Ascending aorta (tissue), 2 donors: Measurements from ENCODE around the gene TIMM8A. TPM values are rescaled to one million over a fixed set of nuclear protein-coding genes. Genes with fewer than 3 reads are reported as not detected.

Experiments
- DNase-seq, 2 donors: peaks; one replicate each; pipeline ENCODE4 v3.0.0-alpha.2; 2019; ENCODE audit warnings: low spot score in 2 of 2
- H3K27ac ChIP-seq, 2 donors: fragments of 200-600 bp; sonication (generic); one replicate each; pipeline ENCODE4 v1.5.1; 2016 to 2017; ENCODE audit warnings: mild to moderate bottlenecking in 1 of 2
- H3K27me3 ChIP-seq: fragments of 200-600 bp; sonication (generic); one replicate; pipeline ENCODE4 v1.5.1; 2017
- H3K36me3 ChIP-seq, 2 donors: fragments of 200-600 bp; sonication (generic); one replicate each; pipeline ENCODE4 v1.5.1; 2016
- H3K4me1 ChIP-seq, 2 donors: fragments of 200-600 bp; sonication (generic); one replicate each; pipeline ENCODE4 v1.5.1; 2016 to 2017; ENCODE audit warnings: mild to moderate bottlenecking in 1 of 2
- H3K4me3 ChIP-seq, 2 donors: fragments of 200-600 bp; sonication (generic); one replicate each; pipeline ENCODE4 v1.5.1; 2016 to 2017; ENCODE audit warnings: mild to moderate bottlenecking in 1 of 2
- H3K9me3 ChIP-seq, 2 donors: fragments of 200-600 bp; sonication (generic); one replicate each; pipeline ENCODE4 v1.5.1; 2016
- CTCF ChIP-seq, 3 experiments: fragments of 200-600 bp in 2 of 3; fragments of 450-650 bp in 1 of 3; sonication (generic) in 2 of 3; IDR thresholded peaks; one replicate each; pipeline ENCODE4 v1.5.1; 2016 to 2019; ENCODE audit warnings: antibody characterized with exemption in 3 of 3, mild to moderate bottlenecking in 1 of 3, moderate library complexity in 1 of 3
- intact Hi-C: fragments of 100-400 bp; cut with DNase I; formaldehyde crosslinking; loops from one replicate; pipeline ENCODE4 v1.15.1; 2023
- total RNA-seq: library from RNA; depleted of rRNA; stranded (reverse); fragments of >200 nt; gene quantifications from one replicate; pipeline ENCODE4 v1.1.0, GENCODE V29; 2016

Gene TIMM8A
- total RNA-seq, 1 donor from 2014 or later = not detected

GRCh38 chrX:101385026-101385684 lies 36.6 kb upstream of the TIMM8A start:
- Histone ChIP-seq H3K27me3 (no peaks in the 10 kb centered on the region), H3K27ac (no peak overlapping the region), H3K4me3 (no peak overlapping the region), H3K36me3 (no peaks in the 10 kb centered on the region), H3K4me1 (no peaks in the 10 kb centered on the region), H3K9me3 (no peaks in the 10 kb centered on the region)
- no peak for DNase-seq
- intact Hi-C loops = no loop called here
- no peak for TF ChIP-seq CTCF (IDR thresholded peaks at IDR 0.05)

GRCh38 chrX:101383679-101384205 lies 35.2 kb upstream of the TIMM8A start:
- no peak overlapping the region for H3K4me3 ChIP-seq

GRCh38 chrX:101377547-101377946 lies 29.0 kb upstream of the TIMM8A start:
- H3K4me1 ChIP-seq = no peaks in the 10 kb centered on the region
- no peaks in the 10 kb centered on the region for H3K9me3 ChIP-seq
- H3K27me3 ChIP-seq = no peaks in the 10 kb centered on the region
- no peaks in the 10 kb centered on the region for H3K36me3 ChIP-seq
- no peak overlapping the region for H3K27ac ChIP-seq
- DNase-seq = no peak
- no peak for TF ChIP-seq CTCF (IDR thresholded peaks at IDR 0.05)
- no peak overlapping the region for H3K4me3 ChIP-seq
- intact Hi-C loops = no loop called here

More at GRCh38 chrX:101383679-101384205, 35.2 kb upstream of the TIMM8A start:
- DNase-seq = no peak
- Histone ChIP-seq H3K4me1 (no peaks in the 10 kb centered on the region), H3K27ac (no peak overlapping the region), H3K27me3 (no peaks in the 10 kb centered on the region), H3K36me3 (no peaks in the 10 kb centered on the region), H3K9me3 (no peaks in the 10 kb centered on the region)
- intact Hi-C loops = no loop called here
- no peak for TF ChIP-seq CTCF (IDR thresholded peaks at IDR 0.05)

GRCh38 chrX:101370888-101371504 lies 22.5 kb upstream of the TIMM8A start:
- Histone ChIP-seq H3K4me1 (no peaks in the 10 kb centered on the region), H3K9me3 (no peaks in the 10 kb centered on the region), H3K4me3 (no peak overlapping the region), H3K36me3 (no peaks in the 10 kb centered on the region), H3K27me3 (no peaks in the 10 kb centered on the region), H3K27ac (no peak overlapping the region)
- intact Hi-C loops = no loop called here
- no peak for TF ChIP-seq CTCF (IDR thresholded peaks at IDR 0.05)
- no peak for DNase-seq

GRCh38 chrX:101369687-101370086 lies 21.1 kb upstream of the TIMM8A start:
- DNase-seq = no peak
- intact Hi-C loops = no loop called here

More at GRCh38 chrX:101369687-101370086, 21.1 kb upstream of the TIMM8A start:
- Histone ChIP-seq H3K9me3 (no peaks in the 10 kb centered on the region), H3K27ac (no peak overlapping the region), H3K36me3 (no peaks in the 10 kb centered on the region), H3K4me3 (no peak overlapping the region), H3K27me3 (no peaks in the 10 kb centered on the region), H3K4me1 (no peaks in the 10 kb centered on the region)
- no peak for TF ChIP-seq CTCF (IDR thresholded peaks at IDR 0.05)
